Measurements from ENCODE around the gene MST1. TPM values are rescaled to one million over a fixed set of nuclear protein-coding genes. Genes with fewer than 3 reads are reported as not detected.
A peak's percentile ranks its signal among the peaks of the same experiment; 100 is the strongest.

Gene MST1
- total and polyA plus RNA-seq, 9 of the 15 experiments (the other 6 are each of a cell fraction or from before 2014, with no cell fraction given): 0.08 to 1.8 (median 0.40) TPM

GRCh38 chr3:49673715-49674496 lies 15.4 kb downstream of the MST1 start, which contains the start of gene APEH (continued):
- TF ChIP-seq POLR2AphosphoS5 (IDR thresholded peaks at IDR 0.05; ENCODE audit: control insufficient read depth, insufficient read depth, low read depth, low read length): 0 out of 2 replicates have a peak, but pooled peaks have one; percentile 35
- peak; percentile 96 for TF ChIP-seq GABPB1 (CRISPR knock-in tag; IDR thresholded peaks at IDR 0.05)
- peak in 1 of 2 experiments; percentile 85; a peak in 2 of 4 replicates for TF ChIP-seq TRIM24 (IDR thresholded peaks at IDR 0.05)
- TF ChIP-seq FOXA3 (CRISPR knock-in tag; conservative IDR thresholded peaks at IDR 0.05 in 1 of 2, IDR thresholded peaks at IDR 0.05 in 1 of 2): no peak
- peak; percentile 76 for TF ChIP-seq MYC (IDR thresholded peaks at IDR 0.05; ENCODE audit: low read depth, low read length)
- TF ChIP-seq MYC (CRISPR knock-in tag; IDR thresholded peaks at IDR 0.05; ENCODE audit: borderline replicate concordance, low read depth): no peak
- peak; percentile 83 for TF ChIP-seq ELF1 (tag; IDR thresholded peaks at IDR 0.05)
- peak; percentile 47 for TF ChIP-seq PHF20 (IDR thresholded peaks at IDR 0.05; ENCODE audit: partially characterized antibody)
- peak; percentile 74 for TF ChIP-seq POLR2B (IDR thresholded peaks at IDR 0.05; ENCODE audit: low read depth, partially characterized antibody)
- no peak; the same call in 1 of the 2 replicates for TF ChIP-seq ELF2 (CRISPR knock-in tag; IDR thresholded peaks at IDR 0.05)
- peak in 1 of 2 experiments; percentile 46; a peak in 1 of 4 replicates for TF ChIP-seq ZNF639 (CRISPR knock-in tag; conservative IDR thresholded peaks at IDR 0.05 in 1 of 2, IDR thresholded peaks at IDR 0.05 in 1 of 2)
- TF ChIP-seq RBM14 (IDR thresholded peaks at IDR 0.05; ENCODE audit: borderline replicate concordance, insufficient read depth, low read depth, low read length): 0 out of 2 replicates have a peak, but pooled peaks have one; percentile 24
- peak; percentile 63 for TF ChIP-seq TFAP4 (CRISPR knock-in tag; IDR thresholded peaks at IDR 0.05; ENCODE audit: borderline replicate concordance)
- peak; percentile 48; the same call in 1 of the 2 replicates for TF ChIP-seq HCFC1 (IDR thresholded peaks at IDR 0.05; ENCODE audit: low read depth, low read length)
- TF ChIP-seq ETV1 (tag; conservative IDR thresholded peaks at IDR 0.05; ENCODE audit: low read depth): peak; percentile 75
- TF ChIP-seq CBX5 (IDR thresholded peaks at IDR 0.05; ENCODE audit: borderline replicate concordance, low read depth): 0 out of 2 replicates have a peak, but pooled peaks have one; percentile 23
- TF ChIP-seq ZNF133 (CRISPR knock-in tag; IDR thresholded peaks at IDR 0.05): no peak
- no peak for TF ChIP-seq NR1H2 (CRISPR knock-in tag; IDR thresholded peaks at IDR 0.05)
- TF ChIP-seq PHF8 (IDR thresholded peaks at IDR 0.05; ENCODE audit: borderline replicate concordance, low read length): peak; percentile 78; the same call in 1 of the 2 replicates
- peak; percentile 12 for TF ChIP-seq SP2 (IDR thresholded peaks at IDR 0.05; ENCODE audit: extremely low read depth, low read depth, low read length, poor library complexity, severe bottlenecking)
- peak; percentile 15 for TF ChIP-seq MEIS2 (IDR thresholded peaks at IDR 0.05; ENCODE audit: partially characterized antibody)
- TF ChIP-seq SMAD1 (IDR thresholded peaks at IDR 0.05; ENCODE audit: low read depth, low read length, partially characterized antibody): peak; percentile 25
- peak; percentile 59 to 77 for TF ChIP-seq MNT (conservative IDR thresholded peaks at IDR 0.05)
